ENCODE measurements around the gene ATP8A2. TPM values are rescaled to one million over a fixed set of nuclear protein-coding genes. Genes with fewer than 3 reads are reported as not detected.

Gene ATP8A2
- total and polyA plus RNA-seq, 2 of the 8 experiments (the other 6 are each of a cell fraction or from before 2014, with no cell fraction given), result 2.4 to 8.3 TPM

DNA sequence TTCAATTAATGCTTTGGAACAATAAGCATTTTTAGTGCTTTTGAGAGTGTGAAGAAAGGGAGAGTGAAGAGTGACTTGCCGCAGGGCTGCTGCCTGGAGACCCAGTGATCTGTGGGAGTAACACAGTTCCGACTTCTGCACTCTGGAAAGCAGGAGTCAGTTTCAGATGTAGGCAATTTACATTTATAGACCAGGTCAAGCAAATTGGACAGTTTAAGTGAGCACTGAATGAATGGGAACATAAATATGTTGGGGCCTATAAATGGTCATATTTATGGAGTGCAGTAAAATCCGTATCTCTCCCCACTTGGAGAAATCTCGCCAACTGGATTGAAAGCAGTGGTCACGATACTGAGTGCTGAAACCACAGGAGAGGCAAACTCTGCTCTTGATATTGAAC, 689.5 kb downstream of the ATP8A2 start (continued):
- no peak for TF ChIP-seq CHD7 (IDR thresholded peaks at IDR 0.05; ENCODE audit: insufficient replicate concordance, low read length)
- TF ChIP-seq TBP (IDR thresholded peaks at IDR 0.05; ENCODE audit: low read depth, low read length), result no peak
- TF ChIP-seq KDM4A (IDR thresholded peaks at IDR 0.05; ENCODE audit: low read depth, low read length, severe bottlenecking), result no peak
- TF ChIP-seq POLR2A (IDR thresholded peaks at IDR 0.05; ENCODE audit: control extremely low read depth in 1 of 2, low read depth in 2 of 2, low read length in 2 of 2), result no peak
- TF ChIP-seq SIX5 (IDR thresholded peaks at IDR 0.05; ENCODE audit: low read depth, low read length), result no peak
- TF ChIP-seq RBBP5 (IDR thresholded peaks at IDR 0.05; ENCODE audit: borderline replicate concordance, low read depth, low read length), result no peak
- TF ChIP-seq CHD1 (IDR thresholded peaks at IDR 0.05; ENCODE audit: low read depth, low read length), result no peak

All from H1 (cell line).